Stimulated activated naive CD4-positive, alpha-beta T cell treated with Interleukin-2 at 50 U/mL for 16 hours (primary cell): ENCODE measurements around the gene FAM185A.
"Not testable (repeated sequence)": the region's sequence is repeated elsewhere in the genome, so short reads cannot be mapped to it uniquely, and the experiment has no call there.

ENCODE experiments used
- DNase-seq: peaks from one replicate; lab custom pipeline; 2025; lab: John Stamatoyannopoulos, UW

Gene FAM185A

DNA sequence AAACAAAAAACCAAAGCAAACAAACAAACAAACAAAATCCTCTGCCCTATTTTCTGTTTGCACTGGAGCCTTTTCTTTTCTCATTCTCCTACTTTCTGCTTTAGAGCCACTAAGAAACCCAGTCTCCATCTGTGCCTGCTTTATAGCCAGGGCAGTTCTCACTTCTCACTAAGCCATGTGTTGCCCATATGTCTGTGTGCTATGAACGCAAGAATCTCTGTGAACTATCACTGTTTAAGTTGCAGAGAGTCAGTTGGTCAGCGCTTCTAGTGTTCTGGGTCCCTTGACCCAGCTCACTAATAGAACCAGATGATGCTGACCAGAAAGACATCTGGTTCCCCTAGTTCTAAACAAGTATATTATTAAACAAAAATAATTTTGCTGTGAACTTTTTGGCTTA is 81.4 kb downstream of the FAM185A start:
- DNase-seq, result no peak

DNA sequence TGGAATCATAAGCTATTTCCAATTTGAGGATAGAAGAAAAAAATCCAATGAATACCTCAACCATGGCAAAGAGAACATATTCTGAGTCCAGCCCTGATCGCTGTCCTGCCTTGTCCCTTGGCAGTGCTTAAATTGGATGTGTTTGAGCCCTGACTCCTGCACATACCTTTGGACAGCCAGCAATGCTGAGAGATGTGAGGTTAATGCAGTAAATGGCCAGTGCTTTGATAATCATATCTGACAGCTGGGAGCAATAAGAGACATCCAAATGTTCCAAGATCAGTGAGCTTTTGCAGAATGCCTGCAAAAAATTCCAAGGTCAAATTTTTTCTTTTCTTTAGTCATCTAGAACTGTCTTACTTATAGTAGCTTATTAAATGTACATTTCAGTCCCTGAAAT is 83.9 kb downstream of the FAM185A start:
- DNase-seq, result no peak

DNA sequence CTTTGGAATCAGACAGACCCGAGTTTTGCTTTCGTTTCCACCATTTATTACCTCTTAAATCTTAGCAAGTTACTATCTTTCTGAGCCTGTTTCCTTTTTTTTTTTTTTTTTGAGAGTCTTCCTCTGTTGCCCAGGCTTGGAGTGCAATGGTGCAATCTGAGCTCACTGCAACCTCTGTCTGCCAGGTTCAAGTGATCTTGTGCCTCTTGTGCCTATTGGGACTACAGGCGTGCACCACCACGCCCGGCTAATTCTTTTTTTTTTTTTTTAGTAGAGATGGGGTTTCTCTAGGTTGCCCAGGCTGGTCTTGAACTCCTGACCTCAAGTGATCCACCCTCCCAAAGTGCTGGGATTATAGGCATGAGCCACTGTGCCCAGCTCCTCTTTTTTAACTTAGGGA is 84.5 kb downstream of the FAM185A start:
- DNase-seq, result no peak

DNA sequence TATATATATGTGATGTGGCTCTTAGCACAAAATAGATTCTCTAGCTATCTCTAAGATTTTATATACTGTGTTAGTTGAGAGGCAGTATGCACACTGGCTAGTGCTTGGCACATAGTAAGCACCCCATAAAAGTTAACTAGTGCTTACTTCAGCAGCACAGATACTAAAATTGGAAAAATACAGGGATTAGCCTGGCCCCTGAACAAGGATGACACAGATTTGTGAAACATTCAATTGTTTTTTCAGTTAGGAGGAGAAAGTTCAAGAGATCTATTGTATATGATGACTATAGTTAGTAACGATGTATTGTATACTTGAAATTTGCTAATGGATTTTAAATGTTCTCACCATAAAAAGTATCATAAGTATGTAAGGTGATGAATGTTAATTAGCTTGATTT is 85.7 kb downstream of the FAM185A start:
- no peak for DNase-seq

- DNase-seq, result peak; percentile 3
Observed at GRCh38 chr7:102834999-102835398, 86.2 kb downstream of the FAM185A start.

GRCh38 chr7:102836191-102836919 is 87.6 kb downstream of the FAM185A start:
- DNase-seq, result no peak

DNA sequence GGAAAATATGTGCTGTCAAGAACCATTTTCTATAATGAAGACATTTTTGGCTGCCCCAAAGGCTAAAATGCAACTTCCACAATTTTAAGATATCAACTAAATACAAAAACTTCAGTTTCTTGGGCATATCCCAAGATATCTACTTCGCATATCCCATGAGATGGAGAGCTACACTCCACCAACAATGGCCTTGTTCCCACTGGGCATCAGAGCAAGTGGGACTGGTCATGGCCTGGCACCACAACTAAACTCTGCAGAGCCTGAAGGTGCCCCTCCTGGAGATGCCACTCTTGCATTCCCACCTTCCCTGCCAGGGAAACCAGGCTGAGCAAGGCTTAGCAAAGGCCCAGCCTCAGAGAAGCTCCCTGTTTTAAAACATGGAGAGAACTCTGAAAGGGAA is 88.2 kb downstream of the FAM185A start:
- no peak for DNase-seq

GRCh38 chr7:102837802-102838201 is 89.0 kb downstream of the FAM185A start:
- no peak for DNase-seq

DNA sequence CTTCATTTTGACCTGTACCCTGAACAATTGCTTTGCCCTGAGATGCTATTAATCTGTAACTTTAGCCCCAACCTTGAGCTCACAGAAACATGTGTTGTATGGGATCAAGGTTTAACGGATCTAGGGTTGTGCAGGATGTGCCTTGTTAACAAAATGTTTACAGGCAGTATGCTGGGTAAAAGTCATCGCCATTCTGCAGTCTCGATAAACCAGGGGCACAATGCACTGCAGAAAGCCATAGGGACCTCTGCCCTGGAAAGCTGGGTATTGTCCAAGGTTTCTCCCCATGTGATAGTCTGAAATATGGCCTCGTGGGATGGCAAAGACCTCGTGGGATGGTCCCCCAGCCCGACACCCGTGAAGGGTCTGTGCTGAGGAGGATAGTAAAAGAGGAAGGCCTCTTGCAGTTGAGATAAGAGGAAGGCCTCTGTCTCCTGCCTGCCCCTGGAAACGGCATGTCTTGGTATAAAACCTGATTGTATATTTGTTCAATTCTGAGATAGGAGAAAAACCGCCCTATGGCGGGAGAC is 89.8 kb downstream of the FAM185A start:
- DNase-seq, result not testable (repeated sequence)

DNA sequence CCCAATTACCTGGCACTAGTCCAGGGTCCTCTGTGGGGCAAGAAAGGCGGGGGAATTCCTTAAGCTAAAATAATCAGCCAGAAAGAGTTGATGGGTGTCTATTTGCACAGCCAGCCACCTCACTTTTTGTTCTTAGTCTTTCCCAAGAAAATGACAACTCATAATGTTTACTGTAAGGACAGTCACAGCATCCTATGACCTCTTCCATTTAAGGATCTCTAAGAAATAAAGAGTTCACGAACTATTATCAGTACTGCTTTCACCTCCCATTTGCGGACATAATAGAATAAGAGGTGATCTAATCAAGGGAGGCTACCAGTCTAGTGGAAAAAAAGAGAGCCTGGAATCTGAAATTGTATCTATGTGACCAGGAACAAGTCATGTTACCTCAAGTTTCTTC is 91.6 kb downstream of the FAM185A start:
- no peak for DNase-seq

GRCh38 chr7:102841290-102841689 is 92.5 kb downstream of the FAM185A start:
- DNase-seq, result no peak

DNA sequence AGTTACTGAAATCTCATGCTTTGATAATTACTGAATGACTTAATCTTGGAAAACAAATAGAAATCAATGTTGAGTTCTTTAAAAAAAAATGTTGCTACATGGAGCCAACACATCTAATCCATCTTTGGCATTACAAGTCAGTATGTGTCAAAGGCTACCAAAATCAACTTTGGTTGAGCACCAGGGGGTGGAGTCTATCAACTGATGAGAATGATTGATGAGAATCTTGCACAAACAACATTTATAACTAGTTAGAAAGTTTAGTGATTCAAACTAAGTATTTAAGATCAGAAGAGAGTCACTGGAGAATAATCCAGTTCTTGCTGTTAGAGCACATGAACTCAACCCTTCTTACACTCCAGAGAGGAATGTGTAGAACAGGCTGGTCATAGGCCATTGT is 93.5 kb downstream of the FAM185A start:
- no peak for DNase-seq

DNA sequence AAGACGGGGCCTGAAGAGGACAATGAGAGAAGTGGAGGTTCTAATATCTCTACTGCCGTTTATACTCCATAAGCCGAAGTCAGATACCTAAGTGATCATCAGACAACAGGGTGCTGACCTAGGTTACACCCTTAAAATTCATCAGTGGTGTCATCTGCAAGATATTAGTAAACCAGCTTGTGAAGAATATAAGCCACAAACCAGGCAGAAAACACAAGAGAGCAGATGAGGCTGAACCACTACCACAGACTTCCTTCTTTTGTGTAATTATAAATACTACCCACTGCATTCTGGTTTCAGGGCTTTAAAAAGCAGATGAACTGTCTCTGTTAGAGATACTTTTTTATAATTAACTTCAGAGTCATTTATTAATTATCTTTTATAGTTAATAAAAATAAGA is 95.1 kb downstream of the FAM185A start:
- DNase-seq, result no peak

- no peak for DNase-seq
Observed at GRCh38 chr7:102845346-102845745, 96.5 kb downstream of the FAM185A start.

- no peak for DNase-seq
Observed at GRCh38 chr7:102849079-102849478, 100.3 kb downstream of the FAM185A start.

GRCh38 chr7:102849538-102849937 is 100.7 kb downstream of the FAM185A start:
- no peak for DNase-seq

DNA sequence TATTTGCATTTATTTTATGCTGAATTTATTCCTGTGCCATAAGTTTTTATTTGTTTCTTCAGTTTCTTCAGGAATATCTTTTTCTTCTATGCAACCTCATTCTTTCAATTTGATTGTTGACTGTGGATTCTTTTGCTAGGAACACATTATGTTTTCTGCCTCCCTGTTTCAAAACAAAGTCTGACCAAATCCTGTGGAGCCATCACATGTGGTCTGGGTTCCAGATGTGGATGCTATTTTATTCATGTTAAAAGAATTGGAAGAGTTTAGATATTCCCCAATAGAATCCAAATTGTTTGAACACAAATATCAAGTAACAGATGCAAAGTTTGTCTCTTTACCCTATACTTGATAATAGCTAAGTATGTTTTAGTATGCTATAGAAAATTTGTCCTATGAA is 107.2 kb downstream of the FAM185A start:
- no peak for DNase-seq
